Activated CD4-positive, CD25-positive, alpha-beta regulatory T cell (primary cell): ENCODE data around the gene B3GNT3.
"Not testable (repeated sequence)": the region's sequence is repeated elsewhere in the genome, so short reads cannot be mapped to it uniquely, and the experiment has no call there.

Source experiments
- DNase-seq, 4 experiments: peaks; one replicate each; lab custom pipeline; 2025; lab: John Stamatoyannopoulos, UW

The B3GNT3 gene

DNA sequence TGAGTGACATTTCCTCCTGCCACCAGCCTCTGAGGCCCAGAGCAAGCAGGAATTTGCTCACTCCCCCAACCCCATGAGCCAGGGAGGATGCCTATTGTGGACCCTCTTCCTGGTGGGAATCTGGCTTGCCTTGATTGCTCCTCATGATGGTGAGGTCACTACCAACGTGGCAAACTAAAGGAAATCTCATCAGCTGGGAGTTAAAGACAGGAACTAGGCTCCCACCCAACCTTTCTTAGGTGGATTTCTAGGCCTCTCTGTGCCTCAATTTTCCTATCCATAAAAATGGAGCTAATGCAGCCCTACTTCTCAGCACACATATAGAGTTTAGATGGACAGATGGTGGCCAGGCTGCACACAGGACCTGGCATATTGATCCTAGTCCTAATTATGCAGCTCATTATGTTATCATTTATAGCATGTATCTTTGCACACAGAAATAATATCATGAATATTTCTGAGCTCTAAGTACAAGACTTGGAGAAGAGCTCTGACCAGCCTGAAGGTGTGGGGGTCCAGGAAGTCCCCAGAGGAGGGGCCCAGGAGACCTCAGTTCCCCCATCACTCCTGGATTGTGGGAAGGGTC is 2.0 kb downstream of the B3GNT3 start:
- no peak for DNase-seq

DNA sequence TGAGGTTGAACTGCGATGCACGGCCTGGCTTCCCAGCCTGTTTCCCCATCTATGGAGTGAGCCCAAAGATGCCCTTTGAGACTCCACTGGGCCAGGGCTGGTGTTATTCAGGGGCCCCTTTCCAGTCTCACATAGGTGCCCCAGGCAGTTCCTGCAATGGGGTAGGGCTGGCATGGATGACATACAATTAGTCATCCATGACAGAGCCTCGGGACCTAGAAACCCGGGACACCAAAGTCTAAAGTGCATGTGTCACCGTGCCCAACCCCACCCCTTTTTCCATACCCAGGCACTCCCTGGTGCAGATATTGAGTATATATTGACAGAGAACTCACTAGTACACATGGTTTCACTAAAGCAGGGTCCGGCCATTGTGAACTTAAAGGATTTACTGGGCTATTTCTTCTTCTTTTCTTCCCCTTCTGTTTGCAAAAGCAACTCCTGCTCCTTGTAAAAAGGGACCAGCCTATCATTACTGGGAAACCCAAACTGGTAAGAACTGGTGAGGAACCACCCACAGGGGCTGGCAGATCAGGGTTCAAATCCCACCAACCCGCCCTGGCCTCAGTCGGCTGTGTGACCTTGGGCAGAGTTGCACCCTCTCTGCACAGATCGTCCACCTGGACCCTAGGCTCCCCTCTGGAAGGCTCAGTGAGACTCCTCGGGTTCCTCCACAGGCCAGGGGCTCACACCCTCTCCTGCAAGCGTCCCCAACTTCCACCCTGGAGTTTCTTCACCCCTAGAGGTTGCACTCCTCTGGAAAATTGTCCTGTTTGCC is 2.7 kb downstream of the B3GNT3 start:
- no peak for DNase-seq

DNA sequence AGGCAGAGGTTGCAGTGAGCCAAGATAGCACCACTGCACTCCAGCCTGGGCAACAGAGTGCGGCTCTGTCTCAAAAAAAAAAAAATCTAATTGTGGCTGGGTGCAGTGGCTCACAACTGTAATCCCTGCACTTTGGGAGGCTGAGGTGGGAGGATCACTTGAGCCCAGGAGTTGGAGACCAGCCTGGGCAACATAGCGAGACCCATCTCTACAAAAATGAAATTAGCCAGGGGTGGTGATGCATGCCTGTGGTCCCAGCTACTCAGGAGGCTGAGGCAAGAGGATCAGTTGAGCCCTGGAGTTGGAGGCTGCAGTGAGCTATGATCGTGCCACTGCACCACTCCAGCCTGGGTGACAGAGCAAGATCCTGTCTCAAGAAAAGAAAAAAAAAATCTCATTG is 3.7 kb downstream of the B3GNT3 start:
- not testable (repeated sequence) for DNase-seq

DNA sequence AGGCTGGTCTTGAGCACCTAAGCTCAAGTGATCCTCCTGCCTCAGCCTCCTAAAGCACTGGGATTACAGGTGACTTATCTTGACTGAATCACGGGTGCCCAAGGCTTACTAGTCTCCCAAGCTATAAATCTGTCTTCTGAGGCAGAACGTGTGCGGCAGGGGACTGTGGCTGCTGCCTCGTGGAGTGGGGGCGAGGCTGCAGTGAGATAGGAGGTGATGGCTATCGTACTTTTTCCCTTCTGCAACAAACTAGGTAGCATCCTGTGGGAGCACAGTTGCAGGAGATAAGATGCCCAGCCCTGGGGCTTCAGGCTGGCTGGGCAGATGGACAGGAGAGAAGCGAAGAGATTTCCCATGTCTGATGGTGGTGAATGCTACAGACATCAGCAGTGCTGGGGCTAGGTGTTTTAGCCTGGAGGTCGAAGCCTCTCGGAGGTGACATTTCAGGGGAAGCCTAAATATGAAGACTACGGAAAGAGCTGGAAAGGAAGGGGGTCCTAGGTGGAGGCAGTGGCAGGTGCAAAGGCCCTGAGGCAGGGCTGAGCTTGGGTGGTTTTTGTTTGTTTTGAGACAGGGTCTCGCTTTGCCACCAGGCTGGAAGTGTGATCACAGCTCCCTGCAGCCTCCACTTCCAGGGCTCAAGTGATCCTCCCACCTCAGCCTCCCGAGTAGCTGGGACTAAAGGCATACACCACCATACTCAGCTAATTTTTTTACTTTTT is 7.4 kb downstream of the B3GNT3 start:
- DNase-seq: no peak

DNA sequence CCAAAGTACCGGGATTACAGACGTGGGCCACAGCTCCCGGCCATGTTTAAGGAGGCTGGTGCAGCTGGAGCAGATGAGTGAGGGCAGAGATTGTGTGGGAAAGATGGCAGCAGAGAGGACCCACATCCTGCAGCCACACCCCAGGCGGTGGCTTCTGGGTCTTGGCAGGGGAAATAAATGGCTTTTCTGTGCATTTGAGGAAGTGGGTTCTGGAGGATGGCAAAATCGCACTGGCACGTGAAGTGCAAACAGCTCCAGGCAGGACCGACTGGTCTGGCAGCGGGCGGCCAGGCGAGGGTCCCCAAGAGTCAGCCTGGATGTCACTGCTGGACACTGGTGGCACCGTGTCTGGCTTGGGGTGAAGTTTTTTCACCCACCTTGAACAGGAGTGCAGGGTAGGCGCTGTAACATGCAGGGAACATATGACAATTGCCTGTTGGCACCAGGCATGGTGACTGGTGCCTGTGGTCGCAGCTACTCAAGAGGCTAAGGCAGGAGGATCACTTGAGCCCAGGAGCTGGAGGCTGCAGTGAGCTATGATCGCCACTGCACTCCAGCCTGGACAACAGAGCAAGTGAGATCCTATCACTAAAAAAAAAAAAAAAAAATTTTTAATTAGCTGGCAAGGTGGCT is 8.4 kb downstream of the B3GNT3 start:
- peak in 1 of 4 experiments; percentile 17 for DNase-seq

DNA sequence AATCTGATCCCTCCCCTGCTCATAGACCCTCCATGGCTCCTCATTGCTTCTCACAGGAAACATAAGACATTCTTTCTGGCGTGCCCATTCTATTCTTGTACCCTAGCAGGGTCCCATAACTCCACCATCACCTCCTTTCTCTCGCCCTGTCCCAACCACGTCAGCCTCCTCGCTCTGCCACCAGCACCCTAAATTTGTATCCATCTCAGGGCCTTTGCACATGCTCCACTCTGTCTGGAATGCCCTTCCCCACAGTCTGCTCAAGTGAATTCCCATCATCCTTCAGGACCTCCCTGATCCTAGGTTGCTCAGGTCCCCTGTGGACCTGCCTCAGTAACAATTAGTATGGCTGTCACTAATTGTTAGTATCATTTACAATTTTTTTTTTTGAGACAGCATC is 10.5 kb downstream of the B3GNT3 start:
- no peak for DNase-seq

DNA sequence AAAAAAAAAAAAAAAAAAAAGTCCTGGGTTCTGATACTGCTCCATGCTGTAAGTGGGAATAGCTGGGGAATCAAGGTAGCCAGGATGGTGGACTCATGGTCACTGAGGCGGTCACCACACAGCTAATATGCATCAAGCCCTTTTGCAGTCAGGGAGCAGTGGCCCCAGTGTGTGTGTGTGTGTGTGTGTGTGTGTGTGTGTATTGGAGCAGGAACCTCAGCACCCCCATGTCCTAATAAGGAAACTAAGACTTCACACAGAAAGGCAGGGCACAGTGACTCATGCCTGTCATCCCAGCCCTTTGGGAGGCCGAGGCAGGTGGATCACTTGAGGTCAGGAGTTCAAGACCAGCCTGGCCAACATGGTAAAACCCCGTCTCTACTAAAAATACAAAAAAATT is 12.0 kb downstream of the B3GNT3 start:
- DNase-seq: no peak

DNA sequence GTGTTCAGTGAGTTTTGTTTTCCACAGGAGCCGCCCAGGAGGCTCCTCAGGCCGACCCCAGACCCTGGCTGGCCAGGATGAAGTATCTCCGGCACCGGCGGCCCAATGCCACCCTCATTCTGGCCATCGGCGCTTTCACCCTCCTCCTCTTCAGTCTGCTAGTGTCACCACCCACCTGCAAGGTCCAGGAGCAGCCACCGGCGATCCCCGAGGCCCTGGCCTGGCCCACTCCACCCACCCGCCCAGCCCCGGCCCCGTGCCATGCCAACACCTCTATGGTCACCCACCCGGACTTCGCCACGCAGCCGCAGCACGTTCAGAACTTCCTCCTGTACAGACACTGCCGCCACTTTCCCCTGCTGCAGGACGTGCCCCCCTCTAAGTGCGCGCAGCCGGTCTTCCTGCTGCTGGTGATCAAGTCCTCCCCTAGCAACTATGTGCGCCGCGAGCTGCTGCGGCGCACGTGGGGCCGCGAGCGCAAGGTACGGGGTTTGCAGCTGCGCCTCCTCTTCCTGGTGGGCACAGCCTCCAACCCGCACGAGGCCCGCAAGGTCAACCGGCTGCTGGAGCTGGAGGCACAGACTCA is 12.9 kb downstream of the B3GNT3 start:
- no peak for DNase-seq

DNA sequence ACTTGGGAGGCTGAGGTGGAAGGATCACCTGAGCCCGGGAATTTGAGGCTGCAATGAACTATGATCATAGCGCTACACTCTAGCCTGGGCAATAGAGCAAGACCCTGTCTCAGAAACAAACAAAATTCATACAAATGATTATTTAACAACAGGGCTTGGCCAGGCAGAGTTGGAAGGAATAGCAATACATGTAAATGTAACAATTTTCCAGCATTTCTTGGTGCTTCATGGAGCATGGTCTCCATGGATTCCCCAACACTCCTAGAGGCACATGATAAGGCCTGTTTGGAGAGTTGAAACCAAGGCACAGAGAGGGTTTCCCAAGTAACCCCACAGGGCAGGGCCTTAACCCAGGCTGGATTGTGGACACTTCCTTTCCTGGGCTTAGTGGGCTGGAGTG is 16.2 kb downstream of the B3GNT3 start:
- DNase-seq: no peak

DNA sequence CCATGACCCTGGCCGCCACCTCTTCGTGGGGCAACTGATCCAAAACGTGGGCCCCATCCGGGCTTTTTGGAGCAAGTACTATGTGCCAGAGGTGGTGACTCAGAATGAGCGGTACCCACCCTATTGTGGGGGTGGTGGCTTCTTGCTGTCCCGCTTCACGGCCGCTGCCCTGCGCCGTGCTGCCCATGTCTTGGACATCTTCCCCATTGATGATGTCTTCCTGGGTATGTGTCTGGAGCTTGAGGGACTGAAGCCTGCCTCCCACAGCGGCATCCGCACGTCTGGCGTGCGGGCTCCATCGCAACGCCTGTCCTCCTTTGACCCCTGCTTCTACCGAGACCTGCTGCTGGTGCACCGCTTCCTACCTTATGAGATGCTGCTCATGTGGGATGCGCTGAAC is 16.7 kb downstream of the B3GNT3 start:
- DNase-seq: no peak

DNA sequence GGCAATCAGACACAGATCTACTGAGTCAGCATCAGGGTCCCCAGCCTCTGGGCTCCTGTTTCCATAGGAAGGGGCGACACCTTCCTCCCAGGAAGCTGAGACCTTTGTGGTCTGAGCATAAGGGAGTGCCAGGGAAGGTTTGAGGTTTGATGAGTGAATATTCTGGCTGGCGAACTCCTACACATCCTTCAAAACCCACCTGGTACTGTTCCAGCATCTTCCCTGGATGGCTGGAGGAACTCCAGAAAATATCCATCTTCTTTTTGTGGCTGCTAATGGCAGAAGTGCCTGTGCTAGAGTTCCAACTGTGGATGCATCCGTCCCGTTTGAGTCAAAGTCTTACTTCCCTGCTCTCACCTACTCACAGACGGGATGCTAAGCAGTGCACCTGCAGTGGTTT is 17.2 kb downstream of the B3GNT3 start:
- DNase-seq: no peak

DNA sequence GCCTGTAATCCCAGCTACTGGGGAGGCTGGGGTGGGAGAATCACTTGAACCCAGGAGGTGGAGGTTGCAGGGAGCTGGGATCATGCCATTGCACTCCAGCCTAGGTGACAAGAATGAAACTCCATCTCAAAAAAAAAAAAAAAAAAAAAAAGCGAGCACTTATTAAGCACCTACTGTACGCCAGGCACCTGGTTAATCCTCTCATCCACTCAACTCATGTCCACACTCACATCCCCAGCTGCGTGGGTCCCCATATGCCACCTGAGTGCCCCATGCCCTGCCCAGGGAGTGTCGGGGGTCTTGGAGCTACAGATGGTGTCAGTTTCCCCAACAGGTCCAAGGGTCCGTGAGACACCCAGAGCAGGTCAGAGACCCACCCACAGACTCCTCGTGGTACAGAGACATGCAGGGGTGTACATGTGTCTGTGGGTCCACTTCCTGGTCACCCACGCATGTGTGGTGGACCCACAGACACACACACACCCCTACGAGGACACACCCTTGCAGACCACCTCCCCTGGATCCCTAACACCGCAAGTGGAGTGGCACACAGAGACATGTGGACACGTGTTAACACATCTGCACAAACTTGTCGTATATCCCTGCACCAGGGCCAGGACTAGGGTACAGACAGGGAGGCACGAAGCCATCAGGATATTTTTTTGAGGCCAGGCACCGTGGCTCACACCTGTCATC is 22.9 kb downstream of the B3GNT3 start:
- no peak for DNase-seq

DNA sequence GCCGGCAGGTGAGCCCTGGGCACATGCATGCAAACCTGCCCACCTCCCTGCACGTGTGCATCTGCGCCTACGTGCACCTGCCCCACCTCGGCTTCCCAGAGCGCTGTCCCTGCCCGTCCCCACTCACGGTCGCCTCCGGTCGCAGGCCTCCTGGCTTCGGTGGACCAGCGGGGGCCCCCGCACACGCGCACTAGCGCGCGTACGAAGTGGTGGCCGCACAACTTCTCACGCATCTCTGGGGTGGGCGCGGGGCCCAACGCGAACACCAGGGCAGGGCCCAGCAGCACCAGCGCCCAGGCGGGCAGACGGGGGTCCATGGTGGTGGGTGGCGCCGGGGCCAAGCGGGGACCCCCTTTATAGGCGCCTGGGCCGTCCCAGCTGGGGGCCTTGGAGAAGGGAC is 26.3 kb downstream of the B3GNT3 start, which contains the start of gene INSL3:
INSL3 (minus strand) TSS at position 330 of the 400 bp plus-strand sequence; CDS start at position 317, 13 bp downstream.
- DNase-seq: no peak

DNA sequence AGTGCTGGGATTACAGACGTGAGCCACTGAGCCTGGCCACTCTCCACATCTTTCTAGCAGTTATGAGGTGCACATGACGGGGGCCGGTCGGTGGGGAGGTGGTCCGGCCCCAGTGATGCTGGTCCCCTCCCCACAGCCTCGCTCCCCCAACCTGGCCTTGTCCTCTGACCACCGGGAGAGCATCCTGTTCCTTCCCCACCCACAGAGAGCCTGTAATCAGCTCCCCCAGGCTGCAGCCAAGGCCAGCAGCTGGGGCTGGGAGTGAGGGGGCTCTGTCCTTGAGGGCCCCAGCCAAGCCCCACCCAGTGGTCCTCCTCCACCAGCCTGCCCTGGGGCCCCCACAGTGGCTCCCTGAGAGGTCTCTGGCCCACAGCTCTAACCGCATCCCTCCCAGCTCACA is 29.4 kb downstream of the B3GNT3 start:
- DNase-seq: no peak

DNA sequence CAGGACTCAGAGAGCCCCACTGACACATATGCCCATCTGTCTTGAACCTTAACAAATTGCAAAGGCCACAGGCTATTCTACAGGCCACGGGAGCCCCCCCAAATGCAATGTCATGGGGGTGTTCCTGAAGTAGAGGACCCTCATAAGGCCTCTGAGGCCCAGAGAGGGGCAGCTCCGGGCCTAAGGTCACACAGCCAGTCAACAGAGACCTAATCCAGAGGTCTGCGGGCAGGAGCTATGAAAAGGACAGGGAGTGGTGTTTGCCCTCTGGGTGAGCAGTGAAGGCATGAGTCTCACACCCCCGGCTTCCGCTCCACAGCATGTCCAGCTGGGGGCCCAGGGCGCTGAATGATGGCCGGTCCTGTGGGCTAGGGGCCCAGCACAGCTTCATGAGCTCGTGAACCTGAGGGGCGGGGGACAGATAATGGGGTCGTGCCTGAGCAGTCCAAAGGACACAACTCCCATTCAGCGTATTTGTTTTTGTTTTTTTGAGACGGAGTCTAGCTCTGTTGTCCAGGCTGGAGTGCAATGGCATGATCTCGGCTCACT is 31.6 kb downstream of the B3GNT3 start:
- DNase-seq: no peak

DNA sequence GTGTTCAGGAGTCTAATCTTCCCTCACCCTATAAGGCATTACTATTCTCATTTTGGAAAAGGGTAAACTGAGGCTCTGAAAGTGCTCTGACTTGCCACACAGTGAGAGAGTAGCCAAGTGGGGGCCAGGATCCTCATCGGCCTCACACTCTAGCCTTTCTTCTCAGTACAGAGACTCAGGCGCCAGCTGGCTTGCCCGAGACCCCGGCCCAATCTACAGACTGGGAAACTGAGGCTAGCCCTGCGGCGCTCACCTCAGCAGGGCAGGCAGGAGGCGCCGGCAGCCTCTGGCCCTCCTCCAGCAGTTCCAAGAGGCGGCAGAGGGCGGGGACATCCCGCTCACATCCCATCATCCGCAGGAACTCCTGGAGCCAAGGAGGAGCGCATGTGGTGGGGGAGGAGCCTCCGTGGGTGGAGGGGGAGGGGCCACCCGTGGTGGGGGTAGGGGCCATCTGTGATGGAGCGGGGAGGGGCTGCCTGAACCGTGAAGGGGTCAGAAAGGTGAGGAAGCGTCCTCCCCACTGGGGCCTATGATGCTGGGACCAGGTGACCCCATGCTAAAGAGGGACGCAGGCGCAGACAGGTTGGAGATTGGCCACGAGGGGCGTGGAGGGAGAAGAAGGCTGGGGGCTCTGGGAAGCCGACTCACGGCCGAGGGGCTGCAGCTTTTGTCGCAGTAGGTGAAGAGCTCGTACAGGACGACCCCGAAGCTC is 35.1 kb downstream of the B3GNT3 start:
- DNase-seq: no peak

DNA sequence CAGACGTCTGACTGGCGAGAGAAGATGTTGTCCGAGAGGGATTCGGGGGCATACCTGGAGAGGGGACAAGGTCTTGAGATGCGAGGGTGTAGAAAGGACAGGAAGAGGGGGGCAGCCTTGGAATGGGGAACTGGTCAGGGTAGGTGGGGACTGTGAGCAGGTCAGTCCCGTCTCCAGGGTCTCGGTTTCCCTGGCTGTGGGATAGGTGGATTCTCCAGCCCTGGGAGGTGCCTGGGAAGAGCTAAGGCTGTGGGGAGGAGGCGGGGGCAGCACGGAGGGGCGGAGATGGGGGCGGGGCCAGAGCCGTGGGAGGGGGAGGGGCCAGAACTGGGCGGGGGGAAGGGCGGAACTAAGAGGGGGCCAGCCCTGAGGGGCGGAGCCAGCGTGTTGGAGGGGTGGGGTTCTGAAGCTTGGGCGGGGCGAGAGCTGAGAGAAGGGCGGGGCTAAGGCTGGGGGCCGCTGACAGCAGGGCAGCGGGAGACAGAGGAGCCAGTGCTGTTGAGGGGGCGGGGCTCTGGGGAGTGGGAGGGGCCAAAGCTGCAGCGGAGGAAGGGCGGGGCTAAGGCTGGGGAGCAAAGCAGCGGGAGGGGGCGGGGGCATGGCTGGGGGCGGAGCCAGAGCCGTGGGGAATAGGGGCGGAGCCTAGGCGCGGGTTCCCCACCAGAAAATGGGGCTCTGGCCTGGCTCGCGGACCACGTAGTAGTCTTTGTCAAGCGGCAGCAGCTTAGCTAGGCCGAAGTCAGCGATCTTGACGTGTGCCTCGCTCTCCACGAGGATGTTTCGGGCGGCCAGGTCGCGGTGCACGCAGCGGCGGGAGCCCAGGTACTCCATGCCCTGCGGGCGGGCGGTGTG is 35.9 kb downstream of the B3GNT3 start:
- no peak for DNase-seq

DNA sequence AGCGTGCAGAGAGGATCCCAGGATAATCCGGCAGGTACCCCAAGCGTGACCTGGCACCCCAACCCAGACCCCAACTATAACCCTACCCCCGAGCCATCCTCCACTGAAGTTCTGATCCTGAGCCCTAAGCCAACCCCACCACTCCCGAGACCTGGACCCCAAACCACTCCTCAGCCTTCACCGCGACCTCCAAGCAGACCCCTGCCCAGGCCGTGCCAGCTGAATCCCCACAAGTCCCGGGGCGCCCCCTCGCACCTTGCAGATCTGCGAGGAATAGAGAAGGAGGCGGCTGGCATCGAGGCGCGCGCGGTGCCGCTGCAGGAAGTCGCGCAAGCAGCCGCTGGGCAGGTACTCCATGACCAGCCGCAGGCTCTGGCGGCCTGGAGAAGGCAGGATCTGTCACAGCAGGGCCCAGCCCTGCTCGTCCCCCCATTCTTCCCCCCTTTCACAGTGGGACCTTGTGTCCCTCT is 36.5 kb downstream of the B3GNT3 start:
- no peak for DNase-seq

DNA sequence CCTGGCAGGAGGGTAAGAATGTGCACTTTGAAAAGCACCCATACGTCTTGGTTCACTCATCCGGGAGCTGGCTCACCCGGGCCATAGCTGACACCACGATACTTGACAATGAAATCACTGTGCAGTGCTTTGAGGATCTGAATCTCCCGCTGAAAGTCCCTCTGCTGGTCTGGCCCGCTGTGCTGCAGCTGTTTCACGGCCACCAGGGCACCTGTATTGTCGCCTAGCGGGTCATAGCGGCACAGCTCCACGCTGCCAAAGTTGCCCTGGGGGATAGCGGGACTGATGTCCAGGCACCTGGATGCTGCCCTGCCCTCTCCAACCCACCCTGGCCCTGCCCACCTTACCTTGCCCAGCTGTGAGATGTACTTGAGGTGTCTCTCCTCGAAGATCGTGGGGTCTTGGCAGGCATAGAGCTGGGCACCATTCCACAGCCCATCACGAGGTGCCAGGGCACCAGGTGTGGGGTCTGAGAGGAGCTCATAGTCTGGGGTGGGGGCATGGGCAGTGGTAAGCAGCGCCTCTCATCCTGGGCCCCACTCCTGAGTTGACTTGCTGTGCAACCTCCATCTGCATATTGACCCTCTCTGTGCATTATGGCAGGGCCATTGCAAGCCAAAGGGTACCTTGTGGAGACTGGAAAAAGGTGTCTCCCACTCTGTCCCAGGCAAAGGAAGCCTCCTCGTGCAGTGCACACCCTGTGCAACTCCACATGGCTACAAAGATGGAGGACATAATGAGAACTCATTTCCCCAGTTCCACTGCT is 37.7 kb downstream of the B3GNT3 start:
- no peak for DNase-seq
